GM23338 (cell line): ENCODE measurements around the gene AP4E1. TPM values are rescaled to one million over a fixed set of nuclear protein-coding genes. Genes with fewer than 3 reads are reported as not detected.

Experiments
- ATAC-seq: fragments of 200-7000 bp; cut with Tn5 transposase; 3 replicates; pipeline ENCODE4 v1.9.1; 2020
- DNase-seq: peaks from one replicate; pipeline ENCODE4 v3.0.0-alpha.2; 2015; ENCODE audit warnings: low spot score
- H2AFZ ChIP-seq: fragments of 200-600 bp; sonication (generic); 2 replicates; pipeline ENCODE4 v1.8.0; 2016; ENCODE audit warnings: antibody characterized with exemption, mild to moderate bottlenecking, moderate library complexity
- H3F3A ChIP-seq: fragments of 200-600 bp; sonication (generic); replicated peaks from 2 replicates; pipeline ENCODE4 v1.8.0; 2017; ENCODE audit warnings: antibody characterized with exemption, mixed run types, low read depth
- H3K27ac ChIP-seq: fragments of 200-600 bp; sonication (generic); 2 replicates; pipeline ENCODE4 v1.6.1; 2016; ENCODE audit warnings: low read depth
- H3K27me3 ChIP-seq: fragments of 200-600 bp; sonication (generic); 2 replicates; pipeline ENCODE4 v1.8.0; 2016; ENCODE audit warnings: mild to moderate bottlenecking, mixed run types, moderate library complexity; ENCODE audit not compliant: insufficient read depth
- H3K36me3 ChIP-seq: fragments of 200-600 bp; sonication (generic); 2 replicates; pipeline ENCODE4 v1.8.0; 2016; ENCODE audit warnings: mild to moderate bottlenecking; ENCODE audit not compliant: insufficient read depth
- H3K4me1 ChIP-seq: fragments of 200-600 bp; sonication (generic); 2 replicates; pipeline ENCODE4 v1.8.0; 2016; ENCODE audit warnings: mild to moderate bottlenecking, moderate library complexity; ENCODE audit not compliant: insufficient read depth
- H3K4me2 ChIP-seq: fragments of 200-600 bp; sonication (generic); 2 replicates; pipeline ENCODE4 v1.7.1; 2017; ENCODE audit warnings: mixed run types
- H3K4me3 ChIP-seq: fragments of 200-600 bp; sonication (generic); 2 replicates; pipeline ENCODE4 v1.6.1; 2016; ENCODE audit warnings: mixed run types
- H3K79me2 ChIP-seq: fragments of 200-600 bp; sonication (generic); replicated peaks from 2 replicates; pipeline ENCODE4 v1.8.0; 2017; ENCODE audit warnings: mild to moderate bottlenecking; ENCODE audit not compliant: insufficient read depth
- H3K9me2 ChIP-seq: fragments of 200-600 bp; sonication (generic); 2 replicates; pipeline ENCODE4 v1.8.0; 2017; ENCODE audit not compliant: insufficient read depth
- H4K20me1 ChIP-seq: fragments of 200-600 bp; sonication (generic); replicated peaks from 2 replicates; pipeline ENCODE4 v1.8.0; 2017; ENCODE audit warnings: mild to moderate bottlenecking; ENCODE audit not compliant: insufficient read depth
- H3K27ac Mint-ChIP-seq: 2 replicates; pipeline ENCODE4 v1.8.0; 2020; ENCODE audit warnings: inconsistent platforms, mild to moderate bottlenecking, moderate library complexity, mixed read lengths
- H3K27me3 Mint-ChIP-seq: 3 replicates; pipeline ENCODE4 v1.8.0; 2022; ENCODE audit warnings: low read depth, mild to moderate bottlenecking, moderate library complexity, mixed read lengths, inconsistent platforms; ENCODE audit not compliant: insufficient read depth, poor library complexity
- H3K36me3 Mint-ChIP-seq: 3 replicates; pipeline ENCODE4 v1.8.0; 2021; ENCODE audit warnings: low read depth, mild to moderate bottlenecking, inconsistent platforms, moderate library complexity, mixed read lengths
- H3K4me1 Mint-ChIP-seq: 3 replicates; pipeline ENCODE4 v1.8.0; 2020; ENCODE audit warnings: mild to moderate bottlenecking, inconsistent platforms, mixed read lengths
- H3K4me3 Mint-ChIP-seq: 3 replicates; pipeline ENCODE4 v1.8.0; 2021; ENCODE audit warnings: moderate library complexity, mild to moderate bottlenecking, inconsistent platforms, mixed read lengths
- H3K9me3 Mint-ChIP-seq: 3 replicates; pipeline ENCODE4 v1.8.0; 2020; ENCODE audit warnings: moderate library complexity, mild to moderate bottlenecking, inconsistent platforms, mixed read lengths
- CREB1 ChIP-seq: fragments of 250-450 bp; sonication (Bioruptor Pico); IDR thresholded peaks from 2 replicates; pipeline ENCODE4 v1.5.0; 2020; ENCODE audit warnings: low read depth, mild to moderate bottlenecking, moderate library complexity
- NANOG ChIP-seq: IDR thresholded peaks from 2 replicates; pipeline ENCODE4 v1.6.1; 2016; ENCODE audit warnings: antibody characterized with exemption, borderline replicate concordance
- POLR2AphosphoS5 ChIP-seq: IDR thresholded peaks from 2 replicates; pipeline ENCODE4 v1.6.1; 2016; ENCODE audit warnings: antibody characterized with exemption, low read depth
- STAT1 ChIP-seq: IDR thresholded peaks from one replicate; pipeline ENCODE4 v1.6.1; 2016; ENCODE audit warnings: antibody characterized with exemption; ENCODE audit not compliant: unreplicated experiment
- ZNF331 ChIP-seq: fragments of 250-450 bp; sonication (Bioruptor Pico); IDR thresholded peaks from 2 replicates; pipeline ENCODE4 v1.5.0; 2020; ENCODE audit warnings: low read depth, mild to moderate bottlenecking, moderate library complexity
- ZNF462 ChIP-seq: fragments of 250-450 bp; sonication (Bioruptor Pico); IDR thresholded peaks from 2 replicates; pipeline ENCODE4 v1.5.0; 2020; ENCODE audit warnings: mild to moderate bottlenecking, moderate library complexity
- polyA plus RNA-seq: library from polyadenylated mRNA; unstranded; fragments of >200 nt; fragmentation: Nextera tagmentation; extraction: Ambion mirVana; gene quantifications from 2 replicates; pipeline ENCODE4 v1.2.1, GENCODE V29; 2016
- total RNA-seq: library from RNA; depleted of rRNA; stranded (reverse); fragments of >200 nt; shearing (Covaris generic); gene quantifications from 2 replicates; pipeline ENCODE4 v1.2.3, GENCODE V29; 2014
- TF ChIP-seq, protein P1 (sequence below), 2 experiments: fragments of 200-600 bp in 1 of 2; sonication (generic) in 1 of 2; conservative IDR thresholded peaks; 2 replicates each; pipeline versions ENCODE4 v1.5.1 to v1.6.1; 2016 to 2017; ENCODE audit warnings: antibody characterized with exemption in 2 of 2, low read depth in 2 of 2, mild to moderate bottlenecking in 2 of 2, moderate library complexity in 1 of 2

Gene AP4E1
- total and polyA plus RNA-seq, 2 experiments from 2014 or later, result 4.4 to 15.4 TPM

GRCh38 chr15:50879016-50879617, 29.4 kb upstream of the AP4E1 start (continued):
- TF ChIP-seq ZNF462 (CRISPR knock-in tag) (no peak), NANOG (no peak), ZNF331 (CRISPR knock-in tag) (no peak), POLR2AphosphoS5 (no peak), CREB1 (no peak)

- Histone ChIP-seq H3F3A (no peaks in the 10 kb centered on the region), H3K4me1 (no peaks in the 10 kb centered on the region), H3K4me2 (no peak overlapping the region), H3K27ac (no peak overlapping the region), H2AFZ (no peak overlapping the region), H3K27me3 (no peaks in the 10 kb centered on the region), H3K4me3 (no peak overlapping the region), H3K79me2 (no peaks in the 10 kb centered on the region), H4K20me1 (no peaks in the 10 kb centered on the region), H3K9me2 (no peaks in the 10 kb centered on the region), H3K36me3 (no peaks in the 10 kb centered on the region)
- DNase-seq (no peak), ATAC-seq (no peak)
- Mint-ChIP-seq H3K4me1 (peaks cover 5% of the 10 kb centered on the region; the same call in 2 of the 3 replicates), H3K27ac (no peak overlapping the region), H3K4me3 (no peak overlapping the region), H3K9me3 (no peaks in the 10 kb centered on the region), H3K36me3 (no peaks in the 10 kb centered on the region), H3K27me3 (peaks cover 1% of the 10 kb centered on the region)
- TF ChIP-seq, protein P1, sequence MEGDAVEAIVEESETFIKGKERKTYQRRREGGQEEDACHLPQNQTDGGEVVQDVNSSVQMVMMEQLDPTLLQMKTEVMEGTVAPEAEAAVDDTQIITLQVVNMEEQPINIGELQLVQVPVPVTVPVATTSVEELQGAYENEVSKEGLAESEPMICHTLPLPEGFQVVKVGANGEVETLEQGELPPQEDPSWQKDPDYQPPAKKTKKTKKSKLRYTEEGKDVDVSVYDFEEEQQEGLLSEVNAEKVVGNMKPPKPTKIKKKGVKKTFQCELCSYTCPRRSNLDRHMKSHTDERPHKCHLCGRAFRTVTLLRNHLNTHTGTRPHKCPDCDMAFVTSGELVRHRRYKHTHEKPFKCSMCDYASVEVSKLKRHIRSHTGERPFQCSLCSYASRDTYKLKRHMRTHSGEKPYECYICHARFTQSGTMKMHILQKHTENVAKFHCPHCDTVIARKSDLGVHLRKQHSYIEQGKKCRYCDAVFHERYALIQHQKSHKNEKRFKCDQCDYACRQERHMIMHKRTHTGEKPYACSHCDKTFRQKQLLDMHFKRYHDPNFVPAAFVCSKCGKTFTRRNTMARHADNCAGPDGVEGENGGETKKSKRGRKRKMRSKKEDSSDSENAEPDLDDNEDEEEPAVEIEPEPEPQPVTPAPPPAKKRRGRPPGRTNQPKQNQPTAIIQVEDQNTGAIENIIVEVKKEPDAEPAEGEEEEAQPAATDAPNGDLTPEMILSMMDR (conservative IDR thresholded peaks at IDR 0.05; ENCODE audit: low read depth in 2 of 2), result no peak
- TF ChIP-seq STAT1, result no peak
- TF ChIP-seq CREB1, result no peak
- no peak for TF ChIP-seq ZNF462 (CRISPR knock-in tag)
Measured at GRCh38 chr15:50880206-50880605, 28.3 kb upstream of the AP4E1 start.
